ENCODE measurements around the gene KRTAP5-10. TPM values are rescaled to one million over a fixed set of nuclear protein-coding genes. Genes with fewer than 3 reads are reported as not detected.
"Not testable (repeated sequence)": the region's sequence is repeated elsewhere in the genome, so short reads cannot be mapped to it uniquely, and the experiment has no call there.

The KRTAP5-10 gene
- total RNA-seq, 2 experiments from 2014 or later: not detected

GRCh38 chr11:71566081-71566620 is 788 bp downstream of the KRTAP5-10 start:
- Histone ChIP-seq H3K27me3 (ENCODE audit: control insufficient read depth in 1 of 2, insufficient read depth in 2 of 2, low read length in 2 of 2) (peaks cover 2 to 19% of the 10 kb centered on the region in 2 experiments), H3K36me3 (ENCODE audit: insufficient read depth, low read length) (no peaks in the 10 kb centered on the region), H3K4me1 (ENCODE audit: insufficient read depth, low read length) (no peaks in the 10 kb centered on the region), H3K4me3 (ENCODE audit: low read length) (no peak overlapping the region), H3K27ac (ENCODE audit: low read depth in 1 of 2, low read length in 2 of 2) (no peak overlapping the region), H3K9me3 (ENCODE audit: control insufficient read depth in 1 of 2, insufficient read depth in 1 of 2, low read length in 2 of 2) (no peaks in the 10 kb centered on the region)
- DNase-seq (no peak), ATAC-seq (ENCODE audit: poor library complexity) (no peak)
- no peak overlapping the region for H3K27ac Mint-ChIP-seq
- no peaks in the 10 kb centered on the region for H3K9me3 Mint-ChIP-seq
- intact Hi-C loops (cut with DNase I, micrococcal nuclease): no loop called here
- no peak for TF ChIP-seq CTCF (IDR thresholded peaks at IDR 0.05)
- ChIA-PET CTCF (no interaction called here), POLR2A (no interaction called here)
- no peak overlapping the region for H3K4me3 Mint-ChIP-seq
- no peaks in the 10 kb centered on the region for H3K4me1 Mint-ChIP-seq (ENCODE audit: low read depth)
- no peaks in the 10 kb centered on the region for H3K36me3 Mint-ChIP-seq (ENCODE audit: low read depth)
- peaks cover 48% of the 10 kb centered on the region for H3K27me3 Mint-ChIP-seq

- peaks cover 2 to 19% of the 10 kb centered on the region in 2 experiments for H3K27me3 ChIP-seq (ENCODE audit: control insufficient read depth in 1 of 2, insufficient read depth in 2 of 2, low read length in 2 of 2)
- H3K9me3 Mint-ChIP-seq; H3K9me3 ChIP-seq (ENCODE audit: control insufficient read depth in 1 of 2, insufficient read depth in 1 of 2, low read length in 2 of 2); H3K4me3 Mint-ChIP-seq; CTCF ChIA-PET; H3K4me3 ChIP-seq (ENCODE audit: low read length); intact Hi-C loops (cut with DNase I, micrococcal nuclease); POLR2A ChIA-PET; H3K4me1 Mint-ChIP-seq (ENCODE audit: low read depth); H3K36me3 ChIP-seq (ENCODE audit: insufficient read depth, low read length); H3K27ac ChIP-seq (ENCODE audit: low read depth in 1 of 2, low read length in 2 of 2); H3K27ac Mint-ChIP-seq; DNase-seq; H3K4me1 ChIP-seq (ENCODE audit: insufficient read depth, low read length); H3K36me3 Mint-ChIP-seq (ENCODE audit: low read depth); ATAC-seq (ENCODE audit: poor library complexity): not testable (repeated sequence)
- peaks cover 43% of the 10 kb centered on the region for H3K27me3 Mint-ChIP-seq
Observed at GRCh38 chr11:71566626-71567599, 1.6 kb downstream of the KRTAP5-10 start.

GRCh38 chr11:71567633-71568032 is 2.3 kb downstream of the KRTAP5-10 start:
- H3K36me3 ChIP-seq (ENCODE audit: insufficient read depth, low read length); ATAC-seq (ENCODE audit: poor library complexity); H3K4me3 ChIP-seq (ENCODE audit: low read length); H3K36me3 Mint-ChIP-seq (ENCODE audit: low read depth); H3K4me1 ChIP-seq (ENCODE audit: insufficient read depth, low read length); H3K4me1 Mint-ChIP-seq (ENCODE audit: low read depth); H3K9me3 ChIP-seq (ENCODE audit: control insufficient read depth in 1 of 2, insufficient read depth in 1 of 2, low read length in 2 of 2); H3K9me3 Mint-ChIP-seq; intact Hi-C loops (cut with DNase I, micrococcal nuclease); H3K27ac ChIP-seq (ENCODE audit: low read depth in 1 of 2, low read length in 2 of 2); POLR2A ChIA-PET; DNase-seq; H3K27ac Mint-ChIP-seq; H3K4me3 Mint-ChIP-seq; CTCF ChIA-PET: not testable (repeated sequence)
- peaks cover 0 to 17% of the 10 kb centered on the region in 2 experiments for H3K27me3 ChIP-seq (ENCODE audit: control insufficient read depth in 1 of 2, insufficient read depth in 2 of 2, low read length in 2 of 2)
- peaks cover 38% of the 10 kb centered on the region for H3K27me3 Mint-ChIP-seq

GRCh38 chr11:71568704-71569349 is 3.5 kb downstream of the KRTAP5-10 start:
- H3K27me3 Mint-ChIP-seq: peaks cover 28% of the 10 kb centered on the region
- H3K36me3 ChIP-seq (ENCODE audit: insufficient read depth, low read length): no peaks in the 10 kb centered on the region
- H3K27ac ChIP-seq (ENCODE audit: low read depth in 1 of 2, low read length in 2 of 2): no peak overlapping the region
- no peak overlapping the region for H3K27ac Mint-ChIP-seq
- no peaks in the 10 kb centered on the region for H3K36me3 Mint-ChIP-seq (ENCODE audit: low read depth)
- ChIA-PET POLR2A (no interaction called here), CTCF (no interaction called here)
- ATAC-seq (ENCODE audit: poor library complexity) (no peak), DNase-seq (no peak)
- TF ChIP-seq CTCF (IDR thresholded peaks at IDR 0.05): no peak
- no peaks in the 10 kb centered on the region for H3K9me3 Mint-ChIP-seq
- no peaks in the 10 kb centered on the region for H3K9me3 ChIP-seq (ENCODE audit: control insufficient read depth in 1 of 2, insufficient read depth in 1 of 2, low read length in 2 of 2)
- no peaks in the 10 kb centered on the region for H3K4me1 ChIP-seq (ENCODE audit: insufficient read depth, low read length)
- H3K4me3 Mint-ChIP-seq: no peak overlapping the region
- intact Hi-C loops (cut with DNase I, micrococcal nuclease): no loop called here
- H3K4me3 ChIP-seq (ENCODE audit: low read length): no peak overlapping the region
- no peaks in the 10 kb centered on the region for H3K4me1 Mint-ChIP-seq (ENCODE audit: low read depth)
- peaks cover 0 to 5% of the 10 kb centered on the region in 2 experiments for H3K27me3 ChIP-seq (ENCODE audit: control insufficient read depth in 1 of 2, insufficient read depth in 2 of 2, low read length in 2 of 2)

- CTCF ChIA-PET: not testable (repeated sequence)
Observed at GRCh38 chr11:71571101-71571850, 5.9 kb downstream of the KRTAP5-10 start.

More at GRCh38 chr11:71571101-71571850, 5.9 kb downstream of the KRTAP5-10 start:
- H3K27me3 ChIP-seq (ENCODE audit: control insufficient read depth in 1 of 2, insufficient read depth in 2 of 2, low read length in 2 of 2); H3K27ac ChIP-seq (ENCODE audit: low read depth in 1 of 2, low read length in 2 of 2); H3K4me1 ChIP-seq (ENCODE audit: insufficient read depth, low read length); H3K36me3 Mint-ChIP-seq (ENCODE audit: low read depth); intact Hi-C loops (cut with DNase I, micrococcal nuclease); H3K27ac Mint-ChIP-seq; POLR2A ChIA-PET; DNase-seq; H3K9me3 Mint-ChIP-seq; H3K9me3 ChIP-seq (ENCODE audit: control insufficient read depth in 1 of 2, insufficient read depth in 1 of 2, low read length in 2 of 2); H3K4me3 ChIP-seq (ENCODE audit: low read length); H3K4me1 Mint-ChIP-seq (ENCODE audit: low read depth); H3K4me3 Mint-ChIP-seq; H3K36me3 ChIP-seq (ENCODE audit: insufficient read depth, low read length); ATAC-seq (ENCODE audit: poor library complexity): not testable (repeated sequence)
- peaks cover 18% of the 10 kb centered on the region for H3K27me3 Mint-ChIP-seq
